GM21367 (cell line): ENCODE data around the gene CORIN.
"Not testable (repeated sequence)": the region's sequence is repeated elsewhere in the genome, so short reads cannot be mapped to it uniquely, and the experiment has no call there.

Experiments used
- ATAC-seq: cut with Tn5 transposase; IDR thresholded peaks from one replicate; pipeline ENCODE4 v1.9.1; 2021; ENCODE audit not compliant: unreplicated experiment

Gene CORIN

GRCh38 chr4:47572981-47573380, 264.9 kb downstream of the CORIN start:
- no peak for ATAC-seq

GRCh38 chr4:47570816-47571215, 267.1 kb downstream of the CORIN start:
- ATAC-seq = no peak

- no peak for ATAC-seq
Observed at GRCh38 chr4:47567511-47567910, 270.4 kb downstream of the CORIN start.

GRCh38 chr4:47566969-47567368, 270.9 kb downstream of the CORIN start:
- no peak for ATAC-seq

- ATAC-seq = no peak
Observed at GRCh38 chr4:47566566-47566965, 271.3 kb downstream of the CORIN start.

- no peak for ATAC-seq
Observed at GRCh38 chr4:47562297-47562696, 275.6 kb downstream of the CORIN start.

GRCh38 chr4:47561331-47561730, 276.5 kb downstream of the CORIN start:
- no peak for ATAC-seq

GRCh38 chr4:47560682-47561081, 277.2 kb downstream of the CORIN start:
- ATAC-seq = no peak

- no peak for ATAC-seq
Observed at GRCh38 chr4:47557255-47557654, 280.6 kb downstream of the CORIN start.

GRCh38 chr4:47555920-47556319, 281.9 kb downstream of the CORIN start:
- ATAC-seq = not testable (repeated sequence)

- no peak for ATAC-seq
Observed at GRCh38 chr4:47553329-47554125, 284.3 kb downstream of the CORIN start.

- no peak for ATAC-seq
Observed at GRCh38 chr4:47551682-47552081, 286.2 kb downstream of the CORIN start.

GRCh38 chr4:47550899-47551548, 286.8 kb downstream of the CORIN start:
- no peak for ATAC-seq

- not testable (repeated sequence) for ATAC-seq
Observed at GRCh38 chr4:47550357-47550756, 287.5 kb downstream of the CORIN start.
